ENCODE measurements around the gene FOXK2.
"Not testable (repeated sequence)": the region's sequence is repeated elsewhere in the genome, so short reads cannot be mapped to it uniquely, and the experiment has no call there.

The FOXK2 gene

GRCh38 chr17:82564241-82564640 lies 44.7 kb downstream of the FOXK2 start:
- no peak for DNase-seq (ENCODE audit: low read depth)

DNA sequence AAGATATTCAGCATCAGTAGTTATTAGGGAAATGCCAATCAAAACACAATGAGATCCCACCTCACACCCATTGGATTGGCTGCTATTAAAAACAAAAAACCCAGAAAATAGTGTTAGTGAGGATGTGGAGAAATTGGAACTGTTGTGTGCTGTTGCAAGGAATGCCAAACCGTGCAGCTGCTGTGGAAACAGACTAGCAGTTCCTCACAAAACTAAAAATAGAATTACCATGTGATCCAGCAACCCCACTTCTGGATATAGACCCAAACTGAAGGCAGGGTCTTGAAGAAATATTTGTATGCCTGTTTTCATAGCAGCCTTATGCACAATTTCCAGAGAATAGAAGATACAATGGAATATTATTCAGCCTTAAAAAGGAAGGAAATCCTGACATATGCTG lies 46.0 kb downstream of the FOXK2 start:
- no peak for DNase-seq (ENCODE audit: low read depth)

DNA sequence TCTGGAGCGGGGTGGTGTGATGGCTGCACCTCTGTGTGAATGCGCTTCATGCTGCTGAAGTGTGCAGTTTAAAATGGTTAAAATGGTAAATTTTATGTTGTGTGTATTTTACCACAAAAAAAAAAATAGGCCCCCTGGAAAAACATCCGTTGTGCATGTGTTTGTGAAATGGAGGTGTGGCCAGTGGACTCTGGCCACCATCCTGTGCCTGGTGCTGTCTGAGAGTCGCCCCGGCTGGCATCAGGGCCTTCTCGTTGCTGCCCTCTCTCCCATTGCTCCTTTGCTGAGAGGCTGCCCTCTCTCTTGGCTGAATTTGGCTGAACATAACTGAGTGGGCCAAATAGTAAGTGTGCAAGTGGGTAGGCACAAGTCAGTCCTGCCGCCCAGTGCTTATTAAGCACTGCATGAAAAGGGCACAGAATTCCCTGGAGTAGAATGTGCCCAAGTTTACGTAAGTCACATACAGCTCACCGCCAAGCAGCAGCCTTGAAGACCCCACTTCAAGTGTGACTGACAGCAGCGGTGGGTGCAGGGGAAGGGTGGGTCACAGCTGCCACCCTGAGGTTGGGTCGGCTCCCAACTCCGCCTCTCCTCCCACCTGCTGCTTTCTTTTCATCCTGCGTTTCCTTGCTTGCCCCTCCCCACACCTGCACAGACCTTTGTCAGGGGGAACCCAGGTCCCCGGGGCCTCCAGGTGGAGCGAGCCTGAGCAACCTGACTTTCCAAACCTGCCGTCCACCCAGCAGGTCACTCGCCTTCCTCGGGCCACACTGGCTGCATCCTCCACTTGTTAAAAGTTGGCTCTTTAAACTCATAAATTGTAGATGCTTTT lies 46.8 kb downstream of the FOXK2 start:
- DNase-seq (ENCODE audit: low read depth), result no peak

DNA sequence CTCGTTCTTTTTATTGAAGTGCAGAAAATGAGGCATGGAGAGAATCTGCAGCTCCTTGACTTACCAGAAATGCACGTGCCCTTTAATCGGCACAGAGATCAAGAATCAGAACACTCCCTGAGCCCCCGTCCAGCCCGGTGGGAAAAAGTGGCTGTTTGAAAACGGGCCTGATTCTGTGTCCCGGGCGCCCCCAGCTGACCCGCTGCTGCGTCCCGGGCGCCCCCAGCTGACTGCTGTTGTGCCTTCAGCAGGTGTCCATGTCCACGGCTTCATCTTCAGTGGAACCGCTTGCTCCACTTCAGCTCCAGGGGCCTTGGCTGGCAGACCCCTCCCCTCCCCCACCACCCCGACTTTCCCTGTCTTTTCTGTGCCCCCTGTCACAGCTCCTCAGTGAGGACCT lies 47.8 kb downstream of the FOXK2 start:
- no peak for DNase-seq (ENCODE audit: low read depth)

- no peak for DNase-seq (ENCODE audit: low read depth)
Observed at GRCh38 chr17:82568997-82569393, 49.5 kb downstream of the FOXK2 start.

DNA sequence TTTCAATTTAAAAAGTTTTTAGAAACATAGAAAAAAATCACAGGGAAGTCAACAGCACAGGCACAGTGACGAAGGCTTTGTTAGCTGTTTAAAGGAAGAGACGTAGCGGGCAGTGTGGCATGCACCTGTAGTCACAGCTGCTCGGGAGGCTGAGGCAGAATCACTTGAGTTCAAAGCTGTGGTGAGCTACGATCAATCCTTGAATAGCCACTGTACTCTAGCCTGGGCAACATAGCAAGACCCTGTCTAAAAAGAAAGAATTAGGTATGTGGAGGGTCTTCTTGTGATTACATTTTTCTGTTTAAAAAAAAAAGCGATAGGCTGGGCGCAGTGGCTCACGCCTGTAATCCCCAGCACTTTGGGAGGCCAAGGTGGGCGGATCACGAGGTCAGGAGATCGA lies 50.1 kb downstream of the FOXK2 start:
- DNase-seq (ENCODE audit: low read depth), result no peak

- DNase-seq (ENCODE audit: low read depth), result no peak
Observed at GRCh38 chr17:82570277-82570676, 50.7 kb downstream of the FOXK2 start.

DNA sequence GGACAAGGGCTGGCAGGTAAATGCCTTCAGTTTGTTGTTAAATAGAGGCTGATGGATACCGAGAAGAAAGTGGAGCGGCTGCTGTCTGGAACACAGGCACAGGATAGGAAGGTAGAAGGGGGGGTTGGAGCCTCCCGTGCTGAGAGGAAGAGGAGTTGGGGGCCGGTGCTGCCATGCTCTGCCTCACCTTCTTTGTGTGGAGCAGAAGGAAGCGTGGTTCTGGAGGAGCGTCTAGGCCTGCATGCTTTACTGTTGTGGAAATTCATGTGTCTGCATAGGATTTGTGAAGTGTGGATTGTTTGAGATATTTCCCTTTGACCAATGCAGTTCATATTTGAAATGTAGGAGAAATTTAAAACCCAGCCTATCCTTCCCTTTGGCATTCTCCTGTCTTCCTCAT lies 52.3 kb downstream of the FOXK2 start:
- no peak for DNase-seq (ENCODE audit: low read depth)

- DNase-seq (ENCODE audit: low read depth), result no peak
Observed at GRCh38 chr17:82574041-82574440, 54.5 kb downstream of the FOXK2 start.

GRCh38 chr17:82575581-82576221 lies 56.2 kb downstream of the FOXK2 start:
- not testable (repeated sequence) for DNase-seq (ENCODE audit: low read depth)

GRCh38 chr17:82577300-82577699 lies 57.8 kb downstream of the FOXK2 start:
- no peak for DNase-seq (ENCODE audit: low read depth)

DNA sequence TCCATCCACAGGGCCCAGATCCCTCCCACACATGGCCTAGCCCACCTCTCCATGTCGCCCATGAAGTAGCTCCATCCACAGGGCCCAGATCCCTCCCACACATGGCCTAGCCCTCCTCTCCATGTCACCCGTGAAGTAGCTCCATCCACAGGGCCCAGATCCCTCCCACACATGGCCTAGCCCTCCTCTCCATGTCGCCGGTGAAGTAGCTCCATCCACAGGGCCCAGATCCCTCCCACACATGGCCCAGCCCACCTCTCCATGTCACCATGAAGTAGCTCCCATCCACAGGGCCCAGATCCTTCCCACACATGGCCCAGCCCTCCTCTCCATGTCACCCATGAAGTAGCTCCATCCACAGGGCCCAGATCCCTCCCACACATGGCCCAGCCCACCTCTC lies 60.4 kb downstream of the FOXK2 start:
- DNase-seq (ENCODE audit: low read depth), result not testable (repeated sequence)

DNA sequence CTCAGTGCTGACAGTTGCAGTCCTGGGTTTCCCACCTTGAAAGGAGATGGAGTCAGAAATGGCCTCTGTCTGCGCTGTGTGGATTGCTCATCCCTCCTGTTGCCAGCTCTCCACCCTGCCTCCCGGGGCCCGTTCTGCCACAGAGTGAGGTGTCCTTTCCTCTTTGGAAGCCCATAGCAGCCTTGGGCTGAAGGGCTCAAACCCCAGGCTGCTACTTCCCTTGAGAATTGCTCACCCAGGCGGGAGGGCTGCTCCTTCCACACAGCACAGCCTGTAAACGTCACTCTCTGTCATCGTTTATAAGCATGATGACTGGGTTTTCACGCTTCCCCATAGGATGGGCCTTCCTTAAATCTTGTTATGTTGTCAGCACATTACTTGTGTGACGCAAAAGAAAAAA lies 62.7 kb downstream of the FOXK2 start:
- DNase-seq (ENCODE audit: low read depth), result no peak

DNA sequence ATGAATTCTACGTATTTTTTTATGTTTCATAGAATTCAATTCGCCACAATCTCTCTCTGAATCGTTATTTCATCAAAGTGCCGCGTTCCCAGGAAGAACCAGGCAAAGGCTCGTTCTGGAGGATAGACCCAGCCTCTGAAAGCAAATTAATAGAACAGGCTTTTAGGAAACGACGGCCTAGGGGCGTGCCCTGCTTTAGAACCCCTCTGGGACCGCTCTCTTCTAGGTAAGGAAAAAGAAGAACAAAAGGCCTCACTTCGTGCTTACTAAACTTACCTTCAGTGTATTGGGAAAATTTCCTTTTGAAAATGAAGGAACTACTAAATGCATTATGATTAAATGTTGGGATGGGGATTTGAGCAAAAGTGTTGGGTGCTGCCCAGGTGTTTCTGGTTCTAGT lies 63.2 kb downstream of the FOXK2 start:
- DNase-seq (ENCODE audit: low read depth), result no peak

DNA sequence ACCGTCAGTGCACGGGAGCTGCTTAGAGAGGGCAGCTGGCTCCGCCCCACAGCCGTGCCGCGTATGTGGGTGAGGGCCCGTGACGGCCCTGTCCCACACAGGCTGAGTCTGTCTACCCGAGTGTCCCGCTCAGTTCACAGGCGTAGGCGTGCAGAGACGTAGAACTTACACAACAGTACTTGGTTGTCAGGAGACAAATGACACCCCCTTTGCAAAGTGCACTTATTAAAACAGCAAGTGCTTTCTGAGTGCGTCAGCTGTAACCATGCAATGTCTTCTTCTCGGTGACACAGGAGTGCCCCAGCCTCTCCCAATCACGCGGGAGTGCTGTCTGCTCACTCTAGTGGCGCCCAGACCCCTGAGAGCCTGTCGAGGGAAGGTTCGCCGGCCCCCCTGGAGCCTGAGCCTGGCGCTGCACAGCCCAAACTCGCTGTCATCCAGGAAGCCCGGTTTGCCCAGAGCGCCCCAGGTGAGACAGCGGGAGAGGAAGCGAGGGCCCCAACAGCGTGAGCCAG lies 64.2 kb downstream of the FOXK2 start:
- DNase-seq (ENCODE audit: low read depth), result no peak

DNA sequence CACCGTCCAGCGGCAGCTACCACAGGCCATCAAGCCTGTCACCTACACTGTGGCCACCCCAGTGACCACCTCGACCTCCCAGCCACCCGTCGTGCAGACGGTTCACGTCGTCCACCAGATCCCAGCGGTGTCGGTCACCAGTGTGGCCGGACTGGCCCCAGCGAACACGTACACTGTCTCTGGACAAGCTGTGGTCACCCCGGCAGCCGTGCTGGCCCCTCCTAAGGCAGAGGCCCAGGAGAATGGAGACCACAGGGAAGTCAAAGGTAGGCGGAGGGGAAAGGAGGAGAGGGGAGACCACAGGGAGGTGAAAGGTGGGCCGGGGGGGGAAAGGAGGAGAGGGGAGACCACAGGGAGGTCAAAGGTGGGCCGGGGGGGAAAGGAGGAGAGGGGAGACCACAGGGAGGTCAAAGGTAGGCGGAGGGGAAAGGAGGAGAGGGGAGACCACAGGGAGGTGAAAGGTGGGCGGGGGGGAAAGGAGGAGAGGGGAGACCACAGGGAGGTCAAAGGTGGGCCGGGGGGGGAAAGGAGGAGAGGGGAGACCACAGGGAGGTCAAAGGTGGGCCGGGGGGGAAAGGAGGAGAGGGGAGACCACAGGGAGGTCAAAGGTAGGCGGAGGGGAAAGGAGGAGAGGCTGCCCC lies 66.5 kb downstream of the FOXK2 start:
- not testable (repeated sequence) for DNase-seq (ENCODE audit: low read depth)

DNA sequence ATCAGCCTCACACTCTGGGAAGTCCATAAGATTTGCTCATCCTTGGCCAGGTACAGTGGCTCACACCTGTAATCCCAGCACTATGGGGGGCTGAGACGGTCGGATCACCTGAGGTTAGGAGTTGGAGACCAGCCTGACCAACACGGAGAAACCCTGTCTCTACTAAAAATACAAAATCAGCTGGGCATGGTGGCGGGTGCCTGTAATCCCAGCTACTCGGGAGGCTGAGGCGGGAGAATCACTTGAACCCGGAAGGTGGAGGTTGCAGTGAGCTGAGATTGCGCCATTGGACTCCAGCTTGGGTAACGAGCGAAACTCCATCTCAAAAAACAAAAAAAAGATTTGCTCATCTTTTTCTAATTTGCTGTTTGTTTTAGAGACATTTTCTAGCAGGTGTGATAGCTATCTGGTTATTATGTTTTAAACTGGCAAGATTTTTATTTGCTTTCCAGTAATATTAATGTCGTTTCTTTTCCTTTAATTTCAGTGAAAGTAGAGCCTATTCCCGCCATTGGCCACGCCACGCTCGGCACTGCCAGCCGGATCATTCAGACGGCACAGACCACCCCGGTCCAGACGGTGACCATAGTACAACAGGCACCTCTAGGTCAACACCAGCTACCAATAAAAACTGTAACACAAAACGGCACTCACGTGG lies 67.2 kb downstream of the FOXK2 start:
- no peak for DNase-seq (ENCODE audit: low read depth)

GRCh38 chr17:82587234-82588086 lies 67.9 kb downstream of the FOXK2 start:
- no peak for DNase-seq (ENCODE audit: low read depth)

GRCh38 chr17:82588266-82589175 lies 69.0 kb downstream of the FOXK2 start:
- no peak for DNase-seq (ENCODE audit: low read depth)

- no peak for DNase-seq (ENCODE audit: low read depth)
Observed at GRCh38 chr17:82589851-82590180, 70.3 kb downstream of the FOXK2 start.

- no peak for DNase-seq (ENCODE audit: low read depth)
Observed at GRCh38 chr17:82590216-82590615, 70.7 kb downstream of the FOXK2 start.

Measured in fibroblast of the conjunctiva (primary cell).